GM06990 (cell line): ENCODE results near the gene DOHH.

Source experiments
- DNase-seq: peaks from one replicate; pipeline ENCODE4 v3.0.0-alpha.2; 2011; ENCODE audit not compliant: insufficient read length; ENCODE audit errors: extremely low read depth
- H3K27me3 ChIP-seq: replicated peaks from 2 replicates; pipeline ENCODE4 v1.6.0; 2011; ENCODE audit warnings: low read length; ENCODE audit not compliant: control insufficient read depth, insufficient read depth
- H3K36me3 ChIP-seq: 2 replicates; pipeline ENCODE4 v1.5.1; 2011; ENCODE audit warnings: low read length; ENCODE audit not compliant: control insufficient read depth, insufficient read depth
- H3K4me3 ChIP-seq: replicated peaks from 2 replicates; pipeline ENCODE4 v1.5.1; 2011; ENCODE audit warnings: low read depth, mild to moderate bottlenecking, control low read depth, low read length
- TF ChIP-seq, protein P1 (sequence below): IDR thresholded peaks from 2 replicates; pipeline ENCODE4 v1.5.1; 2011; ENCODE audit warnings: low read length, control low read depth, mild to moderate bottlenecking, inconsistent platforms; ENCODE audit not compliant: insufficient read depth, poor library complexity, severe bottlenecking

Gene DOHH

DNA sequence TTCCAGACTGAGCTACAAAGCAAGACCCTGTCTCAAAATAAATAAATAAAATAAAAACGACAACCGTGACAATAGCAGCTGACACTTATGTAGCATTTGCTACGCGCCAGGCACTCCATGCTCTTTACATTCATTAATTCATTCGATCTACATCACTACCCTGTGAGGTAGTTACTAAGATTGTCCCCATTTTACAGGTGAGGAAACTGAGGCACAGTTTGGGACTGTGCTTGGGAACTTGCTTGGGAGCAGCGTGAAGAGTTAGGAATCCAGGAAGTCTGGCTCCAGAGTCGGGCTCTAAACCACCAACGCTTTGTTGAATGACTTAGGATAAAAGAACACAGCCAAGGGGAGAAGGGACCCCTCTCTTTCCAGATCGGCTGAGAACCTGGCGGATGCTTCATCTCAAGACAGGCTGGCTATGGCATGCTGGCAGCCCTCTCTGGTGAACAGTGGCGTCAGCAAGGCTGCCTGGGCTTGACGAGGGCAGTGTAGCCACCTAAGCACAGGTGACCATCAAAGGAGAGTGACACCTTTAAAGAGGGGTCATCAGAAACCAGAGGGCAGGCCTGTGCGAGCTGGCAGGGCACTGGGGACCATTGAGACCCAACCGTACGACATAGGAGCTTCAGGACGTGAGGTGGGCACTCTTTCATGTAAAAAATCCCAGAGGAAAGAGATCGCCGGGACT is 591 bp downstream of the DOHH start:
- Histone ChIP-seq H3K36me3 (peaks cover 1% of the 10 kb centered on the region), H3K27me3 (no peaks in the 10 kb centered on the region), H3K4me3 (peak overlapping the region; percentile 85)
- DNase-seq = no peak
- TF ChIP-seq, protein P1, sequence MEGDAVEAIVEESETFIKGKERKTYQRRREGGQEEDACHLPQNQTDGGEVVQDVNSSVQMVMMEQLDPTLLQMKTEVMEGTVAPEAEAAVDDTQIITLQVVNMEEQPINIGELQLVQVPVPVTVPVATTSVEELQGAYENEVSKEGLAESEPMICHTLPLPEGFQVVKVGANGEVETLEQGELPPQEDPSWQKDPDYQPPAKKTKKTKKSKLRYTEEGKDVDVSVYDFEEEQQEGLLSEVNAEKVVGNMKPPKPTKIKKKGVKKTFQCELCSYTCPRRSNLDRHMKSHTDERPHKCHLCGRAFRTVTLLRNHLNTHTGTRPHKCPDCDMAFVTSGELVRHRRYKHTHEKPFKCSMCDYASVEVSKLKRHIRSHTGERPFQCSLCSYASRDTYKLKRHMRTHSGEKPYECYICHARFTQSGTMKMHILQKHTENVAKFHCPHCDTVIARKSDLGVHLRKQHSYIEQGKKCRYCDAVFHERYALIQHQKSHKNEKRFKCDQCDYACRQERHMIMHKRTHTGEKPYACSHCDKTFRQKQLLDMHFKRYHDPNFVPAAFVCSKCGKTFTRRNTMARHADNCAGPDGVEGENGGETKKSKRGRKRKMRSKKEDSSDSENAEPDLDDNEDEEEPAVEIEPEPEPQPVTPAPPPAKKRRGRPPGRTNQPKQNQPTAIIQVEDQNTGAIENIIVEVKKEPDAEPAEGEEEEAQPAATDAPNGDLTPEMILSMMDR = no peak

DNA sequence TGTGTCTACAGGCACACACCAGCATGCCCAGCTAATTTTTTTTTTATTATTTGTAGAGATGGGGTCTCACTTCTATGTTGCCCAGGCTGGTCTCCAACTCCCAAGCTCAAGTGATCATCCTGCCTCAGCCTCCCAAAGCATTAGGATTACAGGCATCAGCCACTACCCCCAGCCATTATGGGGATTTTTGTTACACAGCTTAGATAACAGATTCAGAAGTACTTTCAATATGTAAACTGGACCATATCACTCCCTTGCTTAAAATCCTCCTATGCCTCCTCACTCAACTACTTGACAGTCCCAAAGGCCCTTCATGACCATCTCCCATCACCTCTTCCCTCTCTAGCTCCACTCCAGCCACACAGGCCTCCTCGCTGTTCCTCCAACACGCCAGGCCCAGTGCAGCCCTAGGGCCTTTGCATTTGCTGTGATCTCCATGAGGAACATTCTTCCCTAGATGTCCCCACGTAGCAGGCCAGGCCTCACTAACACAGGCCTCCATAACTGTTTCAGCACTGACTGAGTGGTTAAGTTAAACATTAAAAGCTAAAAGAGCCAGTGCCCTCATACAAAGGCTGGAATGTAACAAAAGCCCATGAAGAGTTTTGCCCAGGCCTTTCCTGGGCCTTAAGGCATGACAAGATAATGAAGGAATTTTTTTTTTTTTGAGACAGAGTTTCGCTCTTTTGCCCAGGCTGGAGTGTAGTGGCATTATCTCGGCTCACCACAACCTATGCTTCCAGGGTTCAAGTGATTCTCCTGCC is 2.5 kb downstream of the DOHH start:
- Histone ChIP-seq H3K36me3 (peaks cover 6% of the 10 kb centered on the region), H3K27me3 (no peaks in the 10 kb centered on the region), H3K4me3 (no peak overlapping the region)
- no peak for DNase-seq
- TF ChIP-seq, protein P1 = no peak

DNA sequence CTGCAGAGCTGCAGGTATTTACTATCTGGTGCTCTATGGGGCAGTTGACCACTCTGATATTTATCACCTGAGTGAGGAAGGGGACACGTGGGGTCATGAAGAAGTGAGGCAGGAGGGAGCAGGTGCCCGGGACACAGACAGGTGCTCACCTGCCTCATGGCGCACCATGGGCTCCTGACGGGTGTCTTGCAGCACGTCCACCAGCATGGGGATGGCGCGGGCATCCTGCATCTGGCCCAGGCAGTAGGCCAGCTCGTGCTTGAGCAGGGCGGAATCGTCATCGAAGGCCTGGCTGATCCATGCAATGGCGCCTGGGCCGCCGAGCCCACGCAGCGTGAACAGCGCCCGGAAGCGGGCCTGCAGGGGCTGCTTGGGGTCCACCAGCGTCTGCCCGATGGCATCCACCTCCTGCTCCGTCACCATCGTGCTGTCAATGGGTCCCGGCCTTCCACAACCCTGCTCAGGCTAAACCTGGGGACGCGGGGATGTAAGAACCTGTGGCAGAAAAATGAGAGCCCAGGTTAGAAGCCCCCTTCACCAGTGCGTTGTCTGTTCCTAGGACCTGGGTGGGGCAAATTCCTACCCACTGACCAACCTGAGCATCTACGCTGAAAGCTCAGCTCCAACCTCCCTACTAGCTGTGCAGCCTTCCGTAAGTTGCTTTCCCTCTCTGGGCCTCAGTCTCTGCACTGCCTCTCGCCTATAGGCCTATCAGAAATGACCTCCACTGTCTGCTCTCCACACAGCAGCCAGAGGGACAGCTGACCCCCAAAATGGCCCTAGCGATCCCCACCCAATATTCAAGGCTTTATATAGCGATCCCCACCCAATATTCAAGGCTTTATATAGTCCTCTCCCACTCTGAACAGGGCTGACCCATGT is 3.8 kb downstream of the DOHH start:
- TF ChIP-seq, protein P1 = no peak
- no peak for DNase-seq
- peaks cover 12% of the 10 kb centered on the region for H3K36me3 ChIP-seq

DNA sequence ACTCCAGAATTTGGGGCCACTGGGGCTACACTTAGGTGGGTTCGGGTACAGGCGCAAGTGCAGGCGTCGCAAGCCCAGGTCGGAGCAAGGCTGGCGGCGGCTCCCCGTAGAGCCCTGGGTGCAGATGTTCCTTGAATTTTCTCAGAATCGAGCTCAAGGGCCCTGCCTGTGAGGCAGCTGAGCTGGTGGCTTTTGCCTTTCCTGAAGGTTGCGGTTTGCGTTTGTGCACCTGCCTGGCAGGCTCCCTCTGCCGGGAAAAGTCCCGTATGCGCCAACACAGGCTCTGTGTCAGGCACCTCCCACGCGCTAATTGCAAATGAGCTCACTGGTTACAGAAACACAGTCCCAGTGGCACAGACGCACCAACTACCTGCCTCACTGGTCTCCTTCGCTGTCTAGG is 5.9 kb downstream of the DOHH start:
- no peak for DNase-seq

More for the DNA sequence above, 3.8 kb downstream of the DOHH start:
- Histone ChIP-seq H3K27me3 (no peaks in the 10 kb centered on the region), H3K4me3 (no peak overlapping the region)

DNA sequence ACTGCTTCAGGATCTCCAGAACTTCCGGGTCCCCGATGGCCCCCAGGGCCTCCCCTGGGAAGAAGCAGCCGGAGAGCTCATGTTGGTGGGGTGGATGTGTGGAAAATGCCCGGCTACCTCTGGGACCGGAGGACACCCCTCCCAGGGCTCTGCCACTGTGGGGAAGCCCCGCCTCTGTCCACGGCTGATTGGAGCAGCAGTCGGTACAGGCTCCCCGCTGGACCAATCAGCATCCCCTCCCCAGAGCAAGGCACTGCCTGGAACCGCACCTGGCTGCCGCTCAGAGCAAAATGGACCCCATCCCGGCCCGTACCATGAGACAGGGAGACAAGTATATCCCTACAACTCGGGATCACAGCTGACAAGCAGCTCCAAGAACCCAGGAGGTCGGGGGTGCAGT is 6.4 kb downstream of the DOHH start:
- H3K36me3 ChIP-seq = peaks cover 14% of the 10 kb centered on the region
- TF ChIP-seq, protein P1 = no peak
- DNase-seq = no peak

More for the DNA sequence above, 5.9 kb downstream of the DOHH start:
- Histone ChIP-seq H3K27me3 (no peaks in the 10 kb centered on the region), H3K4me3 (no peak overlapping the region), H3K36me3 (peaks cover 14% of the 10 kb centered on the region)
- TF ChIP-seq, protein P1 = peak; percentile 9

More for the DNA sequence above, 6.4 kb downstream of the DOHH start:
- H3K4me3 ChIP-seq = no peak overlapping the region
- H3K27me3 ChIP-seq = no peaks in the 10 kb centered on the region
